ENCODE results near the gene GADL1.

Gene GADL1

GRCh38 chr3:30764891-30765290 is 129.6 kb downstream of the GADL1 start:
- TF ChIP-seq CTCF (conservative IDR thresholded peaks at IDR 0.05; ENCODE audit: low read depth, low read length), result no peak
- H3K4me3 ChIP-seq (ENCODE audit: low read length), result no peak overlapping the region
- DNase-seq (ENCODE audit: low read depth), result no peak

- TF ChIP-seq CTCF (conservative IDR thresholded peaks at IDR 0.05; ENCODE audit: low read depth, low read length), result no peak
- no peak overlapping the region for H3K4me3 ChIP-seq (ENCODE audit: low read length)
These were observed 130.2 kb downstream of the GADL1 start for GRCh38 chr3:30764281-30764680.

GRCh38 chr3:30761374-30761773 is 133.1 kb downstream of the GADL1 start:
- no peak overlapping the region for H3K4me3 ChIP-seq (ENCODE audit: low read length)
- no peak for TF ChIP-seq CTCF (conservative IDR thresholded peaks at IDR 0.05; ENCODE audit: low read depth, low read length)
- no peak for DNase-seq (ENCODE audit: low read depth)

More at GRCh38 chr3:30764281-30764680, 130.2 kb downstream of the GADL1 start:
- no peak for DNase-seq (ENCODE audit: low read depth)

GRCh38 chr3:30760737-30761136 is 133.7 kb downstream of the GADL1 start:
- H3K4me3 ChIP-seq (ENCODE audit: low read length), result no peak overlapping the region
- DNase-seq (ENCODE audit: low read depth), result no peak
- no peak for TF ChIP-seq CTCF (conservative IDR thresholded peaks at IDR 0.05; ENCODE audit: low read depth, low read length)

GRCh38 chr3:30760040-30760695 is 134.3 kb downstream of the GADL1 start:
- H3K4me3 ChIP-seq (ENCODE audit: low read length), result no peak overlapping the region
- no peak for DNase-seq (ENCODE audit: low read depth)
- TF ChIP-seq CTCF (conservative IDR thresholded peaks at IDR 0.05; ENCODE audit: low read depth, low read length), result no peak

GRCh38 chr3:30756218-30756617 is 138.2 kb downstream of the GADL1 start:
- no peak for TF ChIP-seq CTCF (conservative IDR thresholded peaks at IDR 0.05; ENCODE audit: low read depth, low read length)
- no peak for DNase-seq (ENCODE audit: low read depth)
- H3K4me3 ChIP-seq (ENCODE audit: low read length), result no peak overlapping the region

- no peak overlapping the region for H3K4me3 ChIP-seq (ENCODE audit: low read length)
- no peak for TF ChIP-seq CTCF (conservative IDR thresholded peaks at IDR 0.05; ENCODE audit: low read depth, low read length)
- DNase-seq (ENCODE audit: low read depth), result no peak
These were observed 140.0 kb downstream of the GADL1 start for GRCh38 chr3:30754426-30754825.
